Neural progenitor cell (in vitro differentiated cells): ENCODE results near the gene OXSR1.

ENCODE experiments used
- EZH2 ChIP-seq: fragments of 200-600 bp; sonication (generic); IDR thresholded peaks from 2 replicates; pipeline ENCODE4 v1.6.1; 2017; ENCODE audit warnings: antibody characterized with exemption, mild to moderate bottlenecking, moderate library complexity
- TF ChIP-seq, protein P1 (sequence below): fragments of 200-600 bp; sonication (generic); IDR thresholded peaks from 2 replicates; pipeline ENCODE4 v1.5.1; 2017; ENCODE audit warnings: antibody characterized with exemption, mild to moderate bottlenecking

DNA sequence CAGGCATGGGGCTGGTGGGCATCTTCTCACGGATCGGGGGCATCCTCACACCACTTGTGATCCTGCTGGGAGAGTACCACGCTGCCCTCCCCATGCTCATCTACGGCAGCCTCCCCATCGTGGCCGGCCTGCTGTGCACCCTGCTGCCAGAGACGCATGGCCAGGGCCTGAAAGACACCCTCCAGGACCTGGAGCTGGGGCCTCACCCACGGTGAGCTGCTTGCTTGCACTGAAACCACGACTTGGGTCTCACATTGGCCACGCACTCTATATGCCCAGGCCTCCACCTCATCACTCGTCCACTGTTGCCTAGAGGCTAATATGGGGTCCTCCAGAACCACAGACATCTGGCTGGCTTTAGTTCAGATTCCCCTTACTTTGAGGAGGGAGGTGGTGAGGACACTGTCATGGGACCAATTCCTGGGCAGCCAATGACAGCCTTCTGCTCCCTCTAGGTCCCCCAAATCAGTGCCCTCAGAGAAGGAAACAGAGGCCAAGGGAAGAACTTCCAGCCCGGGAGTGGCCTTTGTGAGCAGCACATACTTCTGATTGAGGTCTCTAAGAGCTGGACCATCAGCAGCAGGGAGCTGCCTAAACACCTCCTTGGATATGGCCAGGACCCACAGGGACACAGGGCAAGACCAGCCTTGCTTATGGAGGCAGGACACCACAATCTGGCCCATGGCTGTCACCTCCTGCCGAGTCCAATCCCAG is 111.7 kb downstream of the OXSR1 start:
- TF ChIP-seq, protein P1, sequence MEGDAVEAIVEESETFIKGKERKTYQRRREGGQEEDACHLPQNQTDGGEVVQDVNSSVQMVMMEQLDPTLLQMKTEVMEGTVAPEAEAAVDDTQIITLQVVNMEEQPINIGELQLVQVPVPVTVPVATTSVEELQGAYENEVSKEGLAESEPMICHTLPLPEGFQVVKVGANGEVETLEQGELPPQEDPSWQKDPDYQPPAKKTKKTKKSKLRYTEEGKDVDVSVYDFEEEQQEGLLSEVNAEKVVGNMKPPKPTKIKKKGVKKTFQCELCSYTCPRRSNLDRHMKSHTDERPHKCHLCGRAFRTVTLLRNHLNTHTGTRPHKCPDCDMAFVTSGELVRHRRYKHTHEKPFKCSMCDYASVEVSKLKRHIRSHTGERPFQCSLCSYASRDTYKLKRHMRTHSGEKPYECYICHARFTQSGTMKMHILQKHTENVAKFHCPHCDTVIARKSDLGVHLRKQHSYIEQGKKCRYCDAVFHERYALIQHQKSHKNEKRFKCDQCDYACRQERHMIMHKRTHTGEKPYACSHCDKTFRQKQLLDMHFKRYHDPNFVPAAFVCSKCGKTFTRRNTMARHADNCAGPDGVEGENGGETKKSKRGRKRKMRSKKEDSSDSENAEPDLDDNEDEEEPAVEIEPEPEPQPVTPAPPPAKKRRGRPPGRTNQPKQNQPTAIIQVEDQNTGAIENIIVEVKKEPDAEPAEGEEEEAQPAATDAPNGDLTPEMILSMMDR, result no peak
- no peak for TF ChIP-seq EZH2
